Neural cell (in vitro differentiated cells): Measurements from ENCODE around the gene TEX2.

Experiments used
- EP300 ChIP-seq: fragments of 450-650 bp; conservative IDR thresholded peaks from 2 replicates; pipeline ENCODE4 v1.6.1; 2014; ENCODE audit warnings: antibody characterized with exemption, mild to moderate bottlenecking, moderate library complexity; ENCODE audit not compliant: poor library complexity, severe bottlenecking
- EZH2 ChIP-seq: fragments of 200-600, 300-800 bp; shearing (Covaris generic), sonication (generic); IDR thresholded peaks from 2 replicates; pipeline ENCODE4 v1.6.1; 2014; ENCODE audit warnings: antibody characterized with exemption, low read length, borderline replicate concordance, mild to moderate bottlenecking; ENCODE audit not compliant: insufficient read depth, poor library complexity, severe bottlenecking
- MXI1 ChIP-seq: fragments of 450-650 bp; conservative IDR thresholded peaks from 2 replicates; pipeline ENCODE4 v1.6.1; 2014; ENCODE audit warnings: antibody characterized with exemption, mild to moderate bottlenecking; ENCODE audit not compliant: poor library complexity, severe bottlenecking
- POLR2AphosphoS5 ChIP-seq: IDR thresholded peaks from 2 replicates; pipeline ENCODE4 v1.6.1; 2012
- RAD21 ChIP-seq: fragments of 450-650 bp; conservative IDR thresholded peaks from 2 replicates; pipeline ENCODE4 v1.6.1; 2014; ENCODE audit warnings: antibody characterized with exemption, mild to moderate bottlenecking, moderate library complexity
- SMC3 ChIP-seq: fragments of 450-650 bp; conservative IDR thresholded peaks from 2 replicates; pipeline ENCODE4 v1.6.1; 2014; ENCODE audit warnings: antibody characterized with exemption, mild to moderate bottlenecking, moderate library complexity; ENCODE audit not compliant: poor library complexity
- TAF1 ChIP-seq: IDR thresholded peaks from 2 replicates; pipeline ENCODE4 v1.6.1; 2012; ENCODE audit warnings: low read depth
- TF ChIP-seq, protein P1 (sequence below): fragments of 450-650 bp; IDR thresholded peaks from 2 replicates; pipeline ENCODE4 v1.5.1; 2014; ENCODE audit warnings: antibody characterized with exemption, mild to moderate bottlenecking, moderate library complexity; ENCODE audit not compliant: poor library complexity, severe bottlenecking
- TF ChIP-seq, protein P2 (sequence below): IDR thresholded peaks from 2 replicates; pipeline ENCODE4 v1.6.1; 2012; ENCODE audit warnings: borderline replicate concordance

DNA sequence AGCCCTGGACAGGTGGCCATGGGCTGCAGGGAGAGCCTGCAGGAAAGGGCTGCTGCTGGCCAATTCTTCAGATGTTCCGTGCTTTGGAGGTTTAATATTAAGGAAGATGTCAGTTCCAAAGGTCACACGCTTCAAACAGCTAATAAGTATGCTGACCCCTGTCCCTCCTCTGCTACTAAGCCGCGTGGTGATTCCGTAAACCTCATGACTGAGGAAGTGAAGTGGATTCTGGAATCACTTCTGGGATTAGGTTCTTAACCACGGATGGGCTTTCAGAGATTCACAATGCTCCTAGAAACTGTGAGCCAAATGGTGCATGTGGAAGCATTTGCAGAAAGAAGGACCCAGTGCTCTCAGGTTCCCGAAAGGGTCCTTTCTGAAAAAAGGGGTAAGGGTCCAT, 104.7 kb downstream of the TEX2 start:
- TF ChIP-seq, protein P1, sequence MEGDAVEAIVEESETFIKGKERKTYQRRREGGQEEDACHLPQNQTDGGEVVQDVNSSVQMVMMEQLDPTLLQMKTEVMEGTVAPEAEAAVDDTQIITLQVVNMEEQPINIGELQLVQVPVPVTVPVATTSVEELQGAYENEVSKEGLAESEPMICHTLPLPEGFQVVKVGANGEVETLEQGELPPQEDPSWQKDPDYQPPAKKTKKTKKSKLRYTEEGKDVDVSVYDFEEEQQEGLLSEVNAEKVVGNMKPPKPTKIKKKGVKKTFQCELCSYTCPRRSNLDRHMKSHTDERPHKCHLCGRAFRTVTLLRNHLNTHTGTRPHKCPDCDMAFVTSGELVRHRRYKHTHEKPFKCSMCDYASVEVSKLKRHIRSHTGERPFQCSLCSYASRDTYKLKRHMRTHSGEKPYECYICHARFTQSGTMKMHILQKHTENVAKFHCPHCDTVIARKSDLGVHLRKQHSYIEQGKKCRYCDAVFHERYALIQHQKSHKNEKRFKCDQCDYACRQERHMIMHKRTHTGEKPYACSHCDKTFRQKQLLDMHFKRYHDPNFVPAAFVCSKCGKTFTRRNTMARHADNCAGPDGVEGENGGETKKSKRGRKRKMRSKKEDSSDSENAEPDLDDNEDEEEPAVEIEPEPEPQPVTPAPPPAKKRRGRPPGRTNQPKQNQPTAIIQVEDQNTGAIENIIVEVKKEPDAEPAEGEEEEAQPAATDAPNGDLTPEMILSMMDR = no peak
- TF ChIP-seq EP300 (no peak), POLR2AphosphoS5 (no peak), EZH2 (no peak), MXI1 (no peak), SMC3 (no peak), RAD21 (no peak), TAF1 (no peak)
- TF ChIP-seq, protein P2, sequence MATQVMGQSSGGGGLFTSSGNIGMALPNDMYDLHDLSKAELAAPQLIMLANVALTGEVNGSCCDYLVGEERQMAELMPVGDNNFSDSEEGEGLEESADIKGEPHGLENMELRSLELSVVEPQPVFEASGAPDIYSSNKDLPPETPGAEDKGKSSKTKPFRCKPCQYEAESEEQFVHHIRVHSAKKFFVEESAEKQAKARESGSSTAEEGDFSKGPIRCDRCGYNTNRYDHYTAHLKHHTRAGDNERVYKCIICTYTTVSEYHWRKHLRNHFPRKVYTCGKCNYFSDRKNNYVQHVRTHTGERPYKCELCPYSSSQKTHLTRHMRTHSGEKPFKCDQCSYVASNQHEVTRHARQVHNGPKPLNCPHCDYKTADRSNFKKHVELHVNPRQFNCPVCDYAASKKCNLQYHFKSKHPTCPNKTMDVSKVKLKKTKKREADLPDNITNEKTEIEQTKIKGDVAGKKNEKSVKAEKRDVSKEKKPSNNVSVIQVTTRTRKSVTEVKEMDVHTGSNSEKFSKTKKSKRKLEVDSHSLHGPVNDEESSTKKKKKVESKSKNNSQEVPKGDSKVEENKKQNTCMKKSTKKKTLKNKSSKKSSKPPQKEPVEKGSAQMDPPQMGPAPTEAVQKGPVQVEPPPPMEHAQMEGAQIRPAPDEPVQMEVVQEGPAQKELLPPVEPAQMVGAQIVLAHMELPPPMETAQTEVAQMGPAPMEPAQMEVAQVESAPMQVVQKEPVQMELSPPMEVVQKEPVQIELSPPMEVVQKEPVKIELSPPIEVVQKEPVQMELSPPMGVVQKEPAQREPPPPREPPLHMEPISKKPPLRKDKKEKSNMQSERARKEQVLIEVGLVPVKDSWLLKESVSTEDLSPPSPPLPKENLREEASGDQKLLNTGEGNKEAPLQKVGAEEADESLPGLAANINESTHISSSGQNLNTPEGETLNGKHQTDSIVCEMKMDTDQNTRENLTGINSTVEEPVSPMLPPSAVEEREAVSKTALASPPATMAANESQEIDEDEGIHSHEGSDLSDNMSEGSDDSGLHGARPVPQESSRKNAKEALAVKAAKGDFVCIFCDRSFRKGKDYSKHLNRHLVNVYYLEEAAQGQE = no peak
